Ovary (tissue), 9 donors: ENCODE measurements around the gene HMOX1. TPM values are rescaled to one million over a fixed set of nuclear protein-coding genes. Genes with fewer than 3 reads are reported as not detected.

Experiments
- DNase-seq, 5 donors: peaks; one replicate each; pipeline ENCODE4 v3.0.0-alpha.2; 2019 to 2020
- H3K27ac ChIP-seq, 2 donors: fragments of 200-600 bp; one replicate each; pipeline versions ENCODE4 v1.5.1 to v1.8.0; 2019 to 2022
- H3K27me3 ChIP-seq: fragments of 200-600 bp; one replicate; pipeline ENCODE4 v1.8.0; 2022
- H3K36me3 ChIP-seq: fragments of 200-600 bp; sonication (generic); one replicate; pipeline ENCODE4 v1.5.1; 2019
- H3K4me1 ChIP-seq: one replicate; pipeline ENCODE4 v1.8.1; 2013; ENCODE audit warnings: mild to moderate bottlenecking, moderate library complexity; ENCODE audit not compliant: insufficient read depth
- H3K4me3 ChIP-seq: fragments of 200-600 bp; sonication (generic); one replicate; pipeline ENCODE4 v1.5.1; 2017
- H3K9me3 ChIP-seq, 2 donors: fragments of 200-600 bp in 1 of 2; sonication (generic) in 1 of 2; one replicate each; pipeline versions ENCODE4 v1.5.1 to v1.8.1; 2013 to 2019; ENCODE audit warnings: mild to moderate bottlenecking in 1 of 2, moderate library complexity in 1 of 2
- CTCF ChIP-seq, 3 donors: fragments of 450-650 bp in 2 of 3; fragments of 200-600 bp in 1 of 3; IDR thresholded peaks; one replicate each; pipeline versions ENCODE4 v1.5.1 to v1.8.0; 2016 to 2022; ENCODE audit warnings: antibody characterized with exemption in 3 of 3, mild to moderate bottlenecking in 1 of 3
- EP300 ChIP-seq: sonication (generic); formaldehyde crosslinking; IDR thresholded peaks from one replicate; pipeline ENCODE4 v1.6.1; 2017; ENCODE audit warnings: antibody characterized with exemption
- POLR2A ChIP-seq: fragments of 450-650 bp; IDR thresholded peaks from one replicate; pipeline ENCODE4 v1.6.1; 2017; ENCODE audit warnings: antibody characterized with exemption, mild to moderate bottlenecking, moderate library complexity
- WGBS, 3 donors: extraction: QIAGEN DNeasy Blood & Tissue Kit in 1 of 3; methylation state at CpG; one replicate each; pipeline versions ENCODE4 v1.1.5 to v1.1.7; 2013 to 2017; 5-methylcytosine and 5-hydroxymethylcytosine counted together
- intact Hi-C, 4 donors: fragments of 100-400 bp; cut with DNase I; formaldehyde crosslinking; loops; one replicate each; pipeline versions ENCODE4 v1.11.0 to v1.15.1; 2022 to 2023
- polyA plus RNA-seq, 2 donors: library from polyadenylated mRNA; stranded (reverse); fragments of 200-250 nt in 1 of 2; fragments of 350-450 nt in 1 of 2; fragmentation: Illumina TruSeq in 1 of 2; extraction: RNeasy Lipid Tissue Mini Kit (QIAGEN cat#74804) in 1 of 2; gene quantifications; one replicate each; pipeline ENCODE4 v1.2.3, GENCODE V29; 2013 to 2014
- total RNA-seq, 7 donors: library from RNA; depleted of rRNA in 2 of 7; stranded (reverse); fragments of >200 nt in 2 of 7; fragmentation: NEBNext Ultra II Directional in 3 of 7; extraction: Animal tissue kit (Norgen Biotek cat#: 25700) in 3 of 7; gene quantifications; one replicate each; pipeline versions ENCODE4 v1.1.0 to v1.2.4, GENCODE V29; 2016 to 2023
- donor health status: DM: no; HTN: no; CAD: no; lungs with moderate emphysema.
- donor health status: DM: no; HTN: no; CAD: no.
- donor health status: Bipolar disorder and iron deficiency.
- donor health status: DM: yes; HTN: yes; CAD: no.
- donor health status: DM: no; HTN: no; CAD: no.
- donor health status: DM: yes; HTN: yes; CAD: no.

The HMOX1 gene
- total and polyA plus RNA-seq, 9 donors, result 45.0 to 243 (median 71.4) TPM

GRCh38 chr22:35352214-35353111 is 28.4 kb upstream of the HMOX1 start:
- Histone ChIP-seq H3K4me1 (peaks cover 9% of the 10 kb centered on the region), H3K27ac (no peak overlapping the region), H3K27me3 (no peaks in the 10 kb centered on the region), H3K36me3 (no peaks in the 10 kb centered on the region), H3K4me3 (no peak overlapping the region), H3K9me3 (no peaks in the 10 kb centered on the region)
- DNase-seq, result peak in 1 of 5 donors; percentile 35
- WGBS, 3 donors, result 73 to 81% (median 76%) methylated on average over 16 to 19 of the region's 19 CpGs
- intact Hi-C loops, result loop anchor here (5.0 to 10.0 kb wide), 5 partner anchors 72 to 712 kb away; no protein-coding TSS in a partner anchor
- TF ChIP-seq EP300 (no peak), CTCF (IDR thresholded peaks at IDR 0.05) (no peak), POLR2A (no peak)

GRCh38 chr22:35353318-35353717 is 27.6 kb upstream of the HMOX1 start:
- peak in 1 of 5 donors; percentile 21 for DNase-seq
- H3K36me3 ChIP-seq, result no peaks in the 10 kb centered on the region
- intact Hi-C loops, result loop anchor here (5.0 to 10.0 kb wide), 5 partner anchors 71 to 711 kb away; no protein-coding TSS in a partner anchor
- H3K27me3 ChIP-seq, result no peaks in the 10 kb centered on the region
- 65 to 78% (median 72%) methylated on average over 12 of the region's 12 CpGs for WGBS, 3 donors
- no peaks in the 10 kb centered on the region for H3K9me3 ChIP-seq
- TF ChIP-seq EP300 (no peak), CTCF (IDR thresholded peaks at IDR 0.05) (no peak), POLR2A (no peak)
- H3K27ac ChIP-seq, result no peak overlapping the region
- H3K4me1 ChIP-seq, result peaks cover 9% of the 10 kb centered on the region
- H3K4me3 ChIP-seq, result no peak overlapping the region

DNA sequence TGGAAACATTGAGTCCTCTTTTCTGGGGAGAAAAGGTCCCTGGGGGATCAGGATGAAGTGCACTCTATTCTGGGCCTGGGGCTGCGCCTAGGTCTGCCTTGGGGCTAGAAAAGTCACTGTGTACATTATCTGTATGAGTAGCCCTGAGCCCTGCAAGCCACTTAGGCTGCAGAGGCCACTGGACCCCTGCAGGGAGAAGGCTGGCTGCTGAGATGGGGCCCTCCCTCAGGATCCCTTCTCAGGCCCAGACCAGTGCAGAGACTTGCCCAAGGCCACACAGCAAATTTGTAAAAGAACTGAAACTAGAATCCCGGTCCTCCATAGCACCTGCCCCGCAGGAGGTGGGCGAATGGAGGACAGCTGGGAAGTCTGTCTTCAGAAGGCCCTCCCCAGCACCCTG is 26.8 kb upstream of the HMOX1 start:
- no peaks in the 10 kb centered on the region for H3K9me3 ChIP-seq
- peak in 1 of 5 donors; percentile 11 for DNase-seq
- H3K4me1 ChIP-seq, result peaks cover 9% of the 10 kb centered on the region
- WGBS, 3 donors, result 84 to 93% (median 85%) methylated on average over 4 of the region's 4 CpGs
- H3K27me3 ChIP-seq, result no peaks in the 10 kb centered on the region
- H3K27ac ChIP-seq, result no peak overlapping the region
- no peak overlapping the region for H3K4me3 ChIP-seq
- intact Hi-C loops, result loop anchor here (5.0 to 10.0 kb wide), 5 partner anchors 71 to 711 kb away; no protein-coding TSS in a partner anchor
- H3K36me3 ChIP-seq, result no peaks in the 10 kb centered on the region
- TF ChIP-seq POLR2A (no peak), CTCF (IDR thresholded peaks at IDR 0.05) (no peak), EP300 (no peak)

- Histone ChIP-seq H3K9me3 (no peaks in the 10 kb centered on the region), H3K36me3 (no peaks in the 10 kb centered on the region), H3K4me3 (no peak overlapping the region), H3K27me3 (no peaks in the 10 kb centered on the region), H3K4me1 (no peaks in the 10 kb centered on the region), H3K27ac (no peak overlapping the region)
- 69 to 79% (median 71%) methylated on average over 6 of the region's 6 CpGs for WGBS, 3 donors
- no peak for DNase-seq
- intact Hi-C loops, result loop anchor here in 2 of 4 donors (10.0 kb wide), 3 partner anchors 67 to 707 kb away; no protein-coding TSS in a partner anchor
- TF ChIP-seq CTCF (IDR thresholded peaks at IDR 0.05) (no peak), EP300 (no peak), POLR2A (no peak)
Measured at GRCh38 chr22:35357883-35358621, 22.8 kb upstream of the HMOX1 start.
